Suppressor macrophage (primary cell): ENCODE data around the gene DDX49.

ENCODE experiments used
- DNase-seq, 4 experiments: peaks; one replicate each; pipeline ENCODE4 v3.0.0-alpha.2; 2020 to 2022
- total RNA-seq, 17 experiments: gene quantifications; one replicate each; lab custom pipeline; 2026; ENCODE audit warnings: mixed read lengths in 6 of 17, inconsistent platforms in 3 of 17; lab: John Stamatoyannopoulos, UW

The DDX49 gene, protein sequence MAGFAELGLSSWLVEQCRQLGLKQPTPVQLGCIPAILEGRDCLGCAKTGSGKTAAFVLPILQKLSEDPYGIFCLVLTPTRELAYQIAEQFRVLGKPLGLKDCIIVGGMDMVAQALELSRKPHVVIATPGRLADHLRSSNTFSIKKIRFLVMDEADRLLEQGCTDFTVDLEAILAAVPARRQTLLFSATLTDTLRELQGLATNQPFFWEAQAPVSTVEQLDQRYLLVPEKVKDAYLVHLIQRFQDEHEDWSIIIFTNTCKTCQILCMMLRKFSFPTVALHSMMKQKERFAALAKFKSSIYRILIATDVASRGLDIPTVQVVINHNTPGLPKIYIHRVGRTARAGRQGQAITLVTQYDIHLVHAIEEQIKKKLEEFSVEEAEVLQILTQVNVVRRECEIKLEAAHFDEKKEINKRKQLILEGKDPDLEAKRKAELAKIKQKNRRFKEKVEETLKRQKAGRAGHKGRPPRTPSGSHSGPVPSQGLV
- total RNA-seq, result 14.5 to 65.1 (median 30.8) reads per million in 17 experiments

GRCh38 chr19:18919086-18919899 is at the start of gene DDX49, which contains the start of gene COPE:
DDX49 (plus strand) TSS chr19:18919715; CDS start chr19:18919742, 27 bp downstream.
COPE (minus strand) TSS chr19:18919387; CDS start chr19:18919348, 39 bp downstream.
- peak; percentile 97 to 100 (median 98) for DNase-seq

GRCh38 chr19:18869781-18870530 is 49.6 kb upstream of the DDX49 start:
- DNase-seq, result no peak

GRCh38 chr19:18870531-18871172 is 48.9 kb upstream of the DDX49 start:
- peak in 3 of 4 experiments; percentile 17 to 34 (median 23) for DNase-seq

DNA sequence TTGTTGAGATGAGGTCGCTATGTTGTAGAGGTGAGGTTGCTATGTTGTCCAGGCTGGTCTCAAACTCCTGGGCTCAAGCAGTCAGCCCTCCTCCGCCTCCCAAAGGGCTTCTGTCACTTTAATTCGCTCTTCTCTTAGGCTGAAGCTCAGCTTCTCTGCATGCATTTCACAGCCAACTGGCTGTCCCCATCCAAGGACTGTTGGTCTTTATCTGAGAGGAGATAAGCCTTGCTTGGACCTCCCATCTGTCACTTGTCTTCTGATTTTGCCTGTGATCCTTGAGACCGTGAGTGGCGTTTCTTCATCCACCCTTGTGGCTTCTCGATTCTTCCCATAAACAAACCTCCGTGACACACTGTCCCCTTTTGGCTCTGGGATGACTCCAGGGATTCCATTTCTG is 48.0 kb upstream of the DDX49 start:
- no peak for DNase-seq

DNA sequence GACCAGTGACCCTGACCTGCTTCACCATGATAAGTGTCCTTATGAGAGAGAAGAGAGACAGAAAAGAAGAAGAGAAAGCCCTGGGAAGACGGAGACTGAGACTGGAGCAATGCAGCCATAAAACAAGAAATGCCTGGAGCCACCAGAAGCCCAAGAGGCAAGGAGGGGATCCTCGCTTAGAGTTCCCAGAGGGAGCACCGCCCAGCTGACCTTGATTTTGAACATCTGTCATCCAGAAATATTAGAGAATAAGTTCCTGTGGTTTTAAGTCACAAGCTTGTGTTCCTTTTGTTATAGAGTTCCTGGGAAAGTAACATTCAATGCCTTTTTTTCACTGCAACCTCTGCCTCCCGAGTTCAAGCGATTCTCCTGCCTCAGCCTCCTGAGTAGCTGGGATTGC is 43.8 kb upstream of the DDX49 start:
- DNase-seq, result no peak

GRCh38 chr19:18876865-18877264 is 42.6 kb upstream of the DDX49 start:
- DNase-seq, result no peak

- no peak for DNase-seq
Measured at GRCh38 chr19:18878058-18878797, 41.3 kb upstream of the DDX49 start.

GRCh38 chr19:18878858-18879578 is 40.5 kb upstream of the DDX49 start:
- no peak for DNase-seq

DNA sequence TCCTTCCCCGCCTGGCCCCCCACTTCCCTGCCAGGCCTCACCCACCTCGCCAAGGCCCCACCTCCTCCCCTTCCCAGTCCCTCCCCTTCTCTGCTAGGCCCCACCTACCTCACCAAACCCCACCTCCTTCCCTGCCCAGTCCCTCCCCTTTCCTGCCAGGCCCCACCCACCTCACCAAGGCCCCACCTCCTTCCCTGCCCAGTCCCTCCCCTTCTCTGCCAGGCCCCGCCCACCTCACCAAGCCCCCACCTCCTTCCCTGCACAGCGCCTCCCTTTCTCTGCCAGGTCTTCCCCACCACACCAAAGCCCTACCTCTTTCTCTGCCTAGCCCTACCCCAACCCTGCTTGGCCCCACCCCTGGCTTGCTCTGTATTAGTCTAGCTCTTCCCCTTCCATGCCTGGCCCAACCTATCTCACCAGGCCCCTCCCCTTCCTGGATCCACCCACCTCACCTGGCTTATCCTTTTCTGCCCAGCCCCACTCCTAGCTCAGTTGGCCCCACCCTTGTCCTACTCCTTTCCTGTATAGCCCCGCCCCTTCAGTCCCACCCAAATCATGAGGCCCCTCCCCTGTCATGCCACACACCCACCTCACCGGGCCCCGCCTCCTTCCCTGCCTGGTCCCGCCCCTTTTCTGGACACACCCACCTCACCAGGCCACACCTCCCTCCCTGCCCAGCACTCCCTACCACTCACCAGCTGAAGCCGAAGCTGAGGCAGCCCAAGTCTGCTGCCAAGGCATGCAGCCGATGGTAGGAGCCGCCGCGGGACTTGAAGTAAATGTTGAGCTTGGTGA is 39.7 kb upstream of the DDX49 start:
- no peak for DNase-seq

DNA sequence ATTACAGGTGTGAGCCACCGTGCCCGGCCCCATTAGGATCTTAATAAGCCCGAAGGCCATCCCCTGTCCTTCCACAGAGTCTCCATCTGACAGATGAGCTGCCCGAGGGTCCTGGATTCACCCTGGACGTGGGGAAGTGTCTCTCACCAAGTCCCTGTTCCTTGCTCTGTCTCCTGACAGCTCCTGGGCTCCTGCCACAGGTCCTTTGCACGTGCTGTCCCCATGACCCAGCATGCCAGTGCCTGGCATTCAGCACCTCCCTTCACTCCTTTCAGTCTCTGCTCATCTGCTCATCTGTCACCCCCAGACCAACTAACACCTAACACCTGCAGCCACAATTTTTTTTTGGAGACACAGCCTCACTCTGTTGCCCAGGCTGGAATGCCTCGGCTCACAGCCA is 38.0 kb upstream of the DDX49 start:
- DNase-seq, result no peak

GRCh38 chr19:18883526-18884304 is 35.8 kb upstream of the DDX49 start:
- no peak for DNase-seq

- no peak for DNase-seq
Measured at GRCh38 chr19:18886972-18887371, 32.5 kb upstream of the DDX49 start.

DNA sequence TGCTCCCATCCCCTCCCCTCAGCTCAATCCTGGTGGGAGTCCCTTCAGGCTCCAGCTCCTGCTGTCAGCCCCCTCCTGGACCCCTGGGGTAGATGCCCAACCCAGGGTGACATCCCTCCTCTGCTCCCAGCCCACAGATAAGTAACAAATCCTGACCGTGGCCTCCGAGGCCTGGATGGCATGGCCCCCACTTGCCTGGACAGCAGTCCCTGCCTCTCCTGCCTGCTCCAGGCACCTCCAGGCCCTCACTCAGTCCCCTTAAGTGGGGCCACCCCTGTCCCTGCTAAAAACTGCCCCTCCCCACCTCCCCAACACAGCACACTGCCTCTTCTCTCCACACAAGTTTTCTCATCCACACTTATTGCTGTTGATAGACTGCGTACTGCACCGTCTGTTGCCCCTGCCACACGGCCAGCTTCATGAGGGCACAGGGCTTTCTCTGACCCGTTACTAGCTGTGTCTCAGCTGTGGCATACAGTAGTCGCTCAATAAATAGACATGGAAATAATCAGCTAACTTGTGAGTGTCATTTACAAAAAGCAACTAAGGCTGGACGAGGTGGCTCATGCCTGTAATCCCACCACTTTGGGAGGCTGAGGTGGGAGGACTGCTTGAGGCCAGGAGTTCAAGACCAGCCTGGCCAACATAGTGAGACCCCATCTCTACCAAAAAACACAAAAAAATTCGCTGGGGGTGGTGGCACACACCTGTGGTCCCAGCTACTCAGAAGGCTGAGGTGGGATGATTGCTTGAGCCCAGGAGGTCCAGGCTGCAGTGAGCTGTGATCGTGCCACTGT is 29.4 kb upstream of the DDX49 start:
- DNase-seq, result no peak

DNA sequence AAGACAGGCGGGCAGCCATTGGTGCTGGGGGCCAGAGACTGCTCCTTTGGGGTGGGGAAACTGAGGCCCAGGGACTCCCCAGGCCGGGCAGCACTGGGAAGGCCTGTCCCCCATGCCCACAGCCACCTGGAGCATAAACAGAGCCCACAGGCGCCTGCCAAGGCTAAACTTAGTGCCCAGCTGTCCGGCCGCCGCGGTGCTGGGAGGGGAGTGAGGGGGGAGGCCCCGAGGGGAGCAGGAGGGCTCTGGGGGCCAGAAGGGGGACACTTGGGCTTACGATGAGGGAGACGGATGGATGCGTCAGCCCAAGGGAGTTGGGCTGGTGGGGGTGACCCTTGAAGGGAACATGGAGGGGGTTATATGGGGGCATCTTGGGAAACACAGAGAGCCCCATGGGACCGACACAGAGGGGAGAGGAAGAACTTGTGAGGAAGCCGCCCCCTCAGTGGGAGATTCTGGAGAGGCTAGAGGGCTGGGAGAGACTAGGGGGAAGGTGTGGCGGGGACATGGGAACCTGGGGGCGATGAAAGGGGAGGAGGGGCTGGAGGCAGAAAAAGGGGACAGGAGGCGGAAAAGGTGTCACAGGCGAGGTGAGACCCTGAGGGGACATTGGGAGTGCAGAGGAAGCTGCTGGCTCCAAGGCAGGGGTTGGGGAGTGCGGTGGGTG is 25.8 kb upstream of the DDX49 start:
- no peak for DNase-seq

DNA sequence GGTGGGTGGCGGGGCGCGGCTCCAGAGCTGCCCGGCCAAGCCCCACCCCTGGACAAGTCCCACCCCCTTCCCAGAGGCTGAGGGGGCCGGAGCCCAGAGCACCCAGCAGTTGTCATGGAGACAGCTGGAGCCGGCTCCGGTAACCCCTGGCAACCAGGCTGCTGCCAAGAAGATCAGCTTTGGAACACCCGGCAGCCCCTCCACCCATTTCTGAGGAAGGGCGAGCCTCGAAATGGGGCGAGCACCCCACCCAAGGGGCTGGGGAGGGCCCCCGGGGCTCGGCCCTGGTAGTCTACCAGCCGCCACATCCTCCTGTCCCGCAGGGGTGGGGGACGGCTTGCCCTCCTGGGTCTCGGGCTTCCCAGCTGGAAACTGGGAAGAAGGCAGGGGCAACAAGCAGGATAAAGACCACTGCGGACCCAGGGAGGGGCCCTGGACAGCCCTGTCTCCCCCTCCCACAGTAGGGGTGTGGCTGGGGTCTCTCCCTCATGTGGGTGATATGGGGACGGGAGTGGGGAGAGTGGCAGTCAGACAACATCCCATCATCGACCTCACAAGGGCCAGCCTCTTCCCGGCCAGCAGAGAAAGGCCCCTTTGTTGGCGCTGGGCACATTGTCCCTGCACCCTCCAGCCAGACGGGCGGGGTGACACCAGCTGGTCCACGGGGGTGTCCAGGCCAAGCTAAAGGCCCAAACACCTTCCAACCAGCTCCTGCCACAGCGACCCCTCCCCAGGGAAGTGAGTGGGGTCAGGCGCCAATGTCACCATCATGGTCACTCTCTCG is 25.1 kb upstream of the DDX49 start:
- DNase-seq, result no peak

DNA sequence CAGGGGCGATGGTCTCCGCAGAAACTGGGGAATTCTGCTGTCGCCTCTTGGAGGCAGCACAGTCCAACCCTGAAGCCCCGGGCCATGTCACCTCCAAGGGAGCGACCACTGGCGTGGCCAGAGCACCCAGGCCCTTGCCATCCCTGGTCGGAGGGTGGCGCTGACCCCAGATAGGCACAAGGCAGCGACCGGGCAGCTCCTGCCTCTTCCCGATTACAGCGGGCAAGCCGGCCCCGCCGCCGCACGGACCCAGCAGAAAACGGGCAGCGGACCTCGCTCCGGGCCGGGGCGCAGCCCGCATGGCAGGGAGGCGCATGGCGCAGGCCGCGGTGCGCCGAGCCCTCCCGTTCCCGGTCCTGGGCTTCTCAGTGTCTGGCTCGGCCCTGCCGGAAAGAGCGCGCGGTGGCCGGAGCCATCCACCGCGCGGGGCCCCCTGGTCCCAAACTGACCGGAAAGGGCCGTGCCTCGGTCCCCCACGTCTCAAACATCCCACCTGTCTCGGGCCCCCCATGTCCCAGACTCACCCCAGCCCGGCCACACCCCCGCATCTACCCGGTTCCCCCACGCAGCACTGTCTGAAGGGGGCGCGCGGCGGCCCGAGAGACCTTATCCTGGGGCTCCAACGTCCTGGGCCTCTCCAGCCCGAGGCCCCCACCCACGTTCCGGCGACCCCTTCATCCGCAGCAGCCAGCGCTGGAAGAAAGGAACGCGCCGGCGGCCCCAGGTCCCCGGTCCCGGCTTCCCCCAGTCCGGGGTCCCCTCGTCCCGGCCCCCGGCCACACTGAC is 24.3 kb upstream of the DDX49 start:
- DNase-seq, result peak; percentile 42 to 81 (median 65)
